Lower leg skin (tissue), 4 donors: ENCODE results near the gene JPH2. TPM values are rescaled to one million over a fixed set of nuclear protein-coding genes. Genes with fewer than 3 reads are reported as not detected.

Source experiments
- DNase-seq, 2 donors: peaks; one replicate each; pipeline ENCODE4 v3.0.0-alpha.2; 2019; ENCODE audit warnings: low spot score in 2 of 2
- H3K4me3 ChIP-seq: fragments of 200-600 bp; sonication (generic); 2 replicates; pipeline ENCODE4 v1.5.1; 2017; ENCODE audit warnings: mild to moderate bottlenecking, low read depth; ENCODE audit not compliant: poor library complexity, severe bottlenecking
- POLR2A ChIP-seq, 2 donors: fragments of 450-650 bp; IDR thresholded peaks; one replicate each; pipeline ENCODE4 v1.6.1; 2016 to 2017; ENCODE audit warnings: antibody characterized with exemption in 2 of 2, mild to moderate bottlenecking in 1 of 2, moderate library complexity in 1 of 2
- WGBS, 2 donors: methylation state at CpG; one replicate each; pipeline ENCODE4 v1.1.5; 2018; 5-methylcytosine and 5-hydroxymethylcytosine counted together
- intact Hi-C: fragments of 100-400 bp; cut with DNase I; formaldehyde crosslinking; loops from one replicate; pipeline ENCODE4 v1.15.0; 2023; ENCODE audit warnings: low total_unique reads
- total RNA-seq, 4 donors: library from RNA; depleted of rRNA; stranded (reverse); fragments of >200 nt; gene quantifications; one replicate each; pipeline ENCODE4 v1.1.0, GENCODE V29; 2016
- TF ChIP-seq, protein P1 (sequence below), 3 donors: fragments of 450-650 bp; IDR thresholded peaks; one replicate each; pipeline ENCODE4 v1.5.1; 2016; ENCODE audit warnings: antibody characterized with exemption in 3 of 3, mild to moderate bottlenecking in 3 of 3, moderate library complexity in 2 of 3

JPH2 gene
- total RNA-seq, 4 donors from 2014 or later = 1.5 to 10.9 (median 5.6) TPM

DNA sequence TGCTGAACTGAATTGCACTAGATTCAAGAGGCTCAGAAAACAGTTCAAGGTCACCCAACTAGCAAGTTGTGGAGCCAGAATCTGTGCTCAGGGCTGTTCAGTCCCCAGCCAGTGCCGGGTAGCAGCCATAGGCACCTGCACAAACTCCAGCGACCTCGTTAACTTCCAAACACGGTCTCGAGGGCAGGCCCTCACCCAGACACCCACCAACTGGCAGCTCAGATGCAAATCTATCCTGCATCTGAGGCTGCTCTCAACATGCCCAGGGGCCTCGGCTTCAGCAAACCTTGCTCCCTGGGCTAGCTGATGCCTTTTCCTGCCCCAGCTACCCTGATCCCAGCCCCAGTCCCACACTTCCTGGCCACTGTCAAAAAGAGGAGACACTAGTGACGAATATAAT lies 3.7 kb downstream of the JPH2 start:
- TF ChIP-seq, protein P1, sequence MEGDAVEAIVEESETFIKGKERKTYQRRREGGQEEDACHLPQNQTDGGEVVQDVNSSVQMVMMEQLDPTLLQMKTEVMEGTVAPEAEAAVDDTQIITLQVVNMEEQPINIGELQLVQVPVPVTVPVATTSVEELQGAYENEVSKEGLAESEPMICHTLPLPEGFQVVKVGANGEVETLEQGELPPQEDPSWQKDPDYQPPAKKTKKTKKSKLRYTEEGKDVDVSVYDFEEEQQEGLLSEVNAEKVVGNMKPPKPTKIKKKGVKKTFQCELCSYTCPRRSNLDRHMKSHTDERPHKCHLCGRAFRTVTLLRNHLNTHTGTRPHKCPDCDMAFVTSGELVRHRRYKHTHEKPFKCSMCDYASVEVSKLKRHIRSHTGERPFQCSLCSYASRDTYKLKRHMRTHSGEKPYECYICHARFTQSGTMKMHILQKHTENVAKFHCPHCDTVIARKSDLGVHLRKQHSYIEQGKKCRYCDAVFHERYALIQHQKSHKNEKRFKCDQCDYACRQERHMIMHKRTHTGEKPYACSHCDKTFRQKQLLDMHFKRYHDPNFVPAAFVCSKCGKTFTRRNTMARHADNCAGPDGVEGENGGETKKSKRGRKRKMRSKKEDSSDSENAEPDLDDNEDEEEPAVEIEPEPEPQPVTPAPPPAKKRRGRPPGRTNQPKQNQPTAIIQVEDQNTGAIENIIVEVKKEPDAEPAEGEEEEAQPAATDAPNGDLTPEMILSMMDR (IDR thresholded peaks at IDR 0.05) = no peak
- no peak for TF ChIP-seq POLR2A (IDR thresholded peaks at IDR 0.05)
- intact Hi-C loops = no loop called here
- no peak overlapping the region for H3K4me3 ChIP-seq

DNA sequence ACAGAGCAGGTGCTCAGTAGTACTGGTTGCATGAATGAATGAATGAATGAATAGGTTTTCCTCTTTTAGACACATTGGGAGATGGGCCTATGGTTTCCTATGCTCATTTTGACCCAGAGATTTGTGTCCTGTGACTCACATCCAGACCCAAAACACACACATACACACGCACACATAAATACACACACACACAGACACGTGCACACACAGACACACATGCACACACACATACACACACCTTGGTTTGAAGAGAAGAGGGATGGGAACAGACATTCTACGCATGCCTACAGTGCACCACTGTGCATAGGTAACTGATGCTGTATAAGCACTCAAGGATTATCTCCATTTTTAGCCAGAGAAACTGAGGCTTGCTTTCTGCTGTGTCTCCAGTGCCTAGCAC lies 4.1 kb downstream of the JPH2 start:
- 77 to 85% methylated on average over 3 of the region's 3 CpGs for WGBS, 2 donors
- intact Hi-C loops = no loop called here
- no peak for TF ChIP-seq POLR2A (IDR thresholded peaks at IDR 0.05)
- TF ChIP-seq, protein P1 (IDR thresholded peaks at IDR 0.05) = no peak
- no peak overlapping the region for H3K4me3 ChIP-seq
- DNase-seq = no peak

More for the DNA sequence above, 3.7 kb downstream of the JPH2 start:
- WGBS, 2 donors = 44 to 72% methylated on average over 6 to 7 of the region's 7 CpGs
- DNase-seq = no peak

DNA sequence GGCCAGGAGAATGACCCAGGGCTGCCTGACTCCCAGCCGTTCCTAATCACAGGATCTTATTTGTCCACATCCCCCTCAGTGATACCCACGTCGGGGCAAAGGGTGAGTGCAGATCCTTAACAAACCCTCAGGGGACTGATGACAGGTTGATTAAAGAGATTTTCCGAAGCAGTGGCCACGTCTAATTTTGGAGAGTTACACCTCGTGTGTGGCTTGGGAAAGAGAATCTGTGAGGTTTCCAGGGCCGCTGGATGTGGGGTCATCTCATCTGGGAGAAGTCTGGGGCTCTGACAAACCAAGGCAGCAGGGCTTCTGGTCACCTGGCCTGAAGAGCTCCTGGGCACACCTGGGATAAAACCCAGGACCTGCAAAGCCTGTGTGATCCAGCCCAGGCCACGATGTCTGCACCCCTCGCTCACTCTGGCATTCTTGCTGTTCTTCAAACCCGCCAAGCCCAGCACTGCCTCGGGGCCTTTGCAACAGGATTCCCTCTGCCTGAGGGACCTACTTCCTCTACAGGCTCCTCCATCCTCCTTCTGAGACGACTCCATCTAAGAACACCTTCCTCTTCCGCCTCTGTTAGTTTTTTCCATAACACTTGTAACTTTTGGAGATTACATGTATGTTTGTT lies 4.7 kb downstream of the JPH2 start:
- WGBS, 2 donors = 38 to 48% methylated on average over 13 of the region's 13 CpGs
- DNase-seq = no peak
- intact Hi-C loops = no loop called here
- TF ChIP-seq, protein P1 (IDR thresholded peaks at IDR 0.05) = no peak
- no peak for TF ChIP-seq POLR2A (IDR thresholded peaks at IDR 0.05)
- no peak overlapping the region for H3K4me3 ChIP-seq

DNA sequence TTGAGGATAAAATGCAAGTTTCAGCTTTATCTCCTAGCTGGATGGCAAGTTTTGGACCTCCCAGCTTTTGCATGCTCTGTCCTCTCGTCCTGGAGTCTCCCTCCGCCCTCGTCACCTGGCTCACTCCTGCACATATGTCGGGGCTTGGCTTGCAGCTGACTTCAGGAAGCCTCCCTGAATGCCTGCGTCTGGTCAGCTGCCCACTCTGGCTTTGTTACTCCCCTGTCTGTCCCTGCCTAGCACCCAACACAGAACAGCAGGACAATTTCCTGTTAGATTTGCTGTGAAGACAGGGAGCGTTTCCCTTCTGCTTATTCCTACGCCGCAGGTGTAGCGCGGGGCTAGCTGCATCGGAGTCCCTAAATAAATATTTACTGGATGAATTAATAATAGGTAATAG lies 5.4 kb downstream of the JPH2 start:
- TF ChIP-seq POLR2A (IDR thresholded peaks at IDR 0.05) = no peak
- TF ChIP-seq, protein P1 (IDR thresholded peaks at IDR 0.05) = no peak
- WGBS, 2 donors = 60 to 70% methylated on average over 11 of the region's 11 CpGs
- intact Hi-C loops = no loop called here
- no peak for DNase-seq
- no peak overlapping the region for H3K4me3 ChIP-seq

DNA sequence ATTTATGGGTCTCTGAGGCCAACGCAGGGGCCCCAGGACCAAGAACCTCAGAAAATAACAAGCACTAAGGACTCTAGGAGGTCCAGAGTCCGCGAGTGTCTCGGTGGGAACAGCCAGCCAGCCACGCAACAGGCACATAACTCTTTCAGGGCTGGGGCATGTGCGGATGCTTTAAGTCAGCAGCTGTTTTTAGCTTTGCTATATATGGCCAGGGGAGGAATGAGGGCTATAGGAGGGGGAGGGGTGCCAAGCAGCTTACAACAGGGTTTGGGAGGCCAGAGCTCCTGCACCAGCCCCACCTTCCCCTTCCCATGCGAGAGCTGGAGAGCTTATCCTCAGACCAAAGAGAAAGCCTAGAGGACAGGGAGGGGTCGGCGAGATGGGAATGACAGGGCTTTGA lies 6.2 kb downstream of the JPH2 start:
- 18 to 22% methylated on average over 9 of the region's 9 CpGs for WGBS, 2 donors
- DNase-seq = no peak
- TF ChIP-seq, protein P1 (IDR thresholded peaks at IDR 0.05) = no peak
- no peak for TF ChIP-seq POLR2A (IDR thresholded peaks at IDR 0.05)
- intact Hi-C loops = no loop called here
- no peak overlapping the region for H3K4me3 ChIP-seq
